Endothelial cell of umbilical vein (primary cell): ENCODE results near the gene NEXN. TPM values are rescaled to one million over a fixed set of nuclear protein-coding genes. Genes with fewer than 3 reads are reported as not detected.

ENCODE experiments used
- BruUV-seq: library from RNA; stranded (reverse); fragments of 400-500 nt; replicated peaks from 2 replicates; lab custom pipeline; 2021; lab: Mats Ljungman, UMichigan
- CTCF ChIA-PET: fragments of 300-600, 350-600 bp; sonication (Branson Sonifier 250); formaldehyde crosslinking; loops from one replicate; lab custom pipeline; 2021; ENCODE audit warnings: antibody characterized with exemption, inconsistent platforms; lab: Charles Lee
- POLR2A ChIA-PET: fragments of 300-600, 350-600 bp; sonication (Branson Sonifier 250); formaldehyde crosslinking; loops from one replicate; lab custom pipeline; 2021; ENCODE audit warnings: antibody characterized with exemption, inconsistent platforms; lab: Charles Lee
- DNase-seq: peaks from one replicate; pipeline ENCODE4 v3.0.0-alpha.2; 2011; ENCODE audit warnings: low read depth, low spot score
- FAIRE-seq: peaks from 2 replicates; lab custom pipeline; 2011; peaks lifted over from hg19 to GRCh38; lab: Jason Lieb, UNC
- H2AFZ ChIP-seq: 2 replicates; pipeline ENCODE4 v1.6.0; 2012; ENCODE audit warnings: low read depth, low read length, control low read depth, inconsistent platforms
- H3K27ac ChIP-seq: 2 replicates; pipeline ENCODE4 v1.5.1; 2011; ENCODE audit warnings: low read depth, mild to moderate bottlenecking, control low read depth, low read length, moderate library complexity; ENCODE audit not compliant: insufficient read depth
- H3K27me3 ChIP-seq, 2 experiments: 2 replicates each; pipeline versions ENCODE4 v1.6.0 to v1.6.1; 2011; ENCODE audit warnings: low read length in 2 of 2, mixed read lengths in 1 of 2; ENCODE audit not compliant: control insufficient read depth in 2 of 2, insufficient read depth in 2 of 2
- H3K36me3 ChIP-seq, 2 experiments: 2 replicates in 1 of 2; 3 replicates in 1 of 2; pipeline ENCODE4 v1.5.1; 2011; ENCODE audit warnings: low read length in 2 of 2, mild to moderate bottlenecking in 1 of 2, moderate library complexity in 1 of 2; ENCODE audit not compliant: control insufficient read depth in 2 of 2, insufficient read depth in 2 of 2; ENCODE audit errors: extremely low read depth in 1 of 2
- H3K4me1 ChIP-seq: 3 replicates; pipeline ENCODE4 v1.5.1; 2011; ENCODE audit warnings: mild to moderate bottlenecking, low read length; ENCODE audit not compliant: control insufficient read depth, insufficient read depth; ENCODE audit errors: extremely low read depth
- H3K4me2 ChIP-seq: 2 replicates; pipeline ENCODE4 v1.6.1; 2011; ENCODE audit warnings: low read length, control low read depth, mixed read lengths; ENCODE audit not compliant: insufficient read depth
- H3K4me3 ChIP-seq, 3 experiments: fragments of 200-600 bp in 1 of 3; sonication (generic), shearing (Covaris generic) in 1 of 3; replicated peaks in 1 of 3; 2 replicates each; pipeline ENCODE4 v1.5.1; 2011 to 2016; ENCODE audit warnings: control low read depth in 3 of 3, low read length in 3 of 3, mild to moderate bottlenecking in 2 of 3, inconsistent platforms in 1 of 3, low read depth in 1 of 3, moderate library complexity in 1 of 3; ENCODE audit not compliant: insufficient read depth in 1 of 3
- H3K79me2 ChIP-seq: 2 replicates; pipeline ENCODE4 v1.6.0; 2012; ENCODE audit warnings: low read length, inconsistent platforms; ENCODE audit not compliant: control insufficient read depth, insufficient read depth
- H3K9ac ChIP-seq: replicated peaks from 2 replicates; pipeline ENCODE3; 2011; ENCODE audit warnings: low read length, control low read depth; ENCODE audit not compliant: insufficient read depth; ENCODE audit errors: extremely low read depth
- H3K9me1 ChIP-seq: replicated peaks from 3 replicates; pipeline ENCODE4 v1.6.0; 2011; ENCODE audit warnings: mild to moderate bottlenecking, low read length; ENCODE audit not compliant: control insufficient read depth, insufficient read depth; ENCODE audit errors: extremely low read depth
- H3K9me3 ChIP-seq: replicated peaks from 2 replicates; pipeline ENCODE4 v1.5.1; 2012; ENCODE audit warnings: low read length, inconsistent platforms; ENCODE audit not compliant: control insufficient read depth, insufficient read depth
- H4K20me1 ChIP-seq: replicated peaks from 2 replicates; pipeline ENCODE3; 2011; ENCODE audit warnings: mild to moderate bottlenecking, low read length; ENCODE audit not compliant: control insufficient read depth, insufficient read depth; ENCODE audit errors: extremely low read depth
- EZH2 ChIP-seq: IDR thresholded peaks from 2 replicates; pipeline ENCODE4 v1.6.1; 2012; ENCODE audit warnings: borderline replicate concordance, low read depth, mild to moderate bottlenecking, moderate library complexity, low read length, inconsistent platforms; ENCODE audit not compliant: severe bottlenecking
- FOS ChIP-seq: IDR thresholded peaks from 2 replicates; pipeline ENCODE4 v1.6.1; 2011; ENCODE audit warnings: mild to moderate bottlenecking, low read length, moderate library complexity, borderline replicate concordance; ENCODE audit not compliant: insufficient read depth
- GATA2 ChIP-seq: IDR thresholded peaks from 2 replicates; pipeline ENCODE4 v1.7.0; 2011; ENCODE audit warnings: low read depth, mild to moderate bottlenecking, moderate library complexity, mixed read lengths, low read length; ENCODE audit not compliant: insufficient read length, insufficient read depth
- JUN ChIP-seq: IDR thresholded peaks from 2 replicates; pipeline ENCODE4 v1.6.1; 2011; ENCODE audit warnings: borderline replicate concordance, low read depth; ENCODE audit not compliant: insufficient read length, insufficient read depth
- MYC ChIP-seq: IDR thresholded peaks from one replicate; pipeline ENCODE4 v1.6.1; 2011; ENCODE audit warnings: mild to moderate bottlenecking, low read depth, low read length
- POLR2A ChIP-seq: IDR thresholded peaks from 2 replicates; pipeline ENCODE4 v1.6.1; 2012; ENCODE audit warnings: low read depth, mild to moderate bottlenecking, control low read depth, low read length
- POLR2AphosphoS5 ChIP-seq: IDR thresholded peaks from 2 replicates; pipeline ENCODE4 v1.6.1; 2012; ENCODE audit warnings: low read depth, mild to moderate bottlenecking, control low read depth, low read length, moderate library complexity; ENCODE audit not compliant: insufficient read depth
- dilution Hi-C: fragments of 300-500 bp; cut with MboI; formaldehyde crosslinking; loops from one replicate; pipeline ENCODE4 v1.15.0; 2019; ENCODE audit warnings: low sequenced_read_pairs; ENCODE audit not compliant: extremely low pct_ligation_motif_present
- intact Hi-C: fragments of 100-400 bp; cut with micrococcal nuclease; formaldehyde crosslinking; loops from one replicate; pipeline ENCODE4 v1.10.0; 2022
- polyA plus RNA-seq, 4 experiments: library from polyadenylated mRNA; depleted of rRNA in 3 of 4; stranded (reverse) in 3 of 4; unstranded in 1 of 4; fragments of >200 nt; gene quantifications; 2 replicates each; pipeline versions ENCODE4 v1.2.1 to v1.2.3, GENCODE V29; 2011 to 2012; ENCODE audit warnings: missing spikeins in 1 of 4
- total RNA-seq: library from RNA; stranded (reverse); gene quantifications from 2 replicates; pipeline ENCODE4 v1.2.3, GENCODE V29; 2021
- TF ChIP-seq, protein P1 (sequence below): IDR thresholded peaks from 2 replicates; pipeline ENCODE4 v1.6.1; 2011; ENCODE audit not compliant: insufficient read depth, insufficient read length
- TF ChIP-seq, protein P2 (sequence below), 2 donors: IDR thresholded peaks; 1 replicate in 1 of 2; 2 replicates in 1 of 2; pipeline ENCODE4 v1.5.1; 2011; ENCODE audit warnings: low read length in 2 of 2, mild to moderate bottlenecking in 2 of 2, moderate library complexity in 2 of 2, control low read depth in 1 of 2, inconsistent platforms in 1 of 2, low read depth in 1 of 2; ENCODE audit not compliant: insufficient read depth in 1 of 2; ENCODE audit errors: extremely low read depth in 1 of 2

The NEXN gene
- total and polyA plus RNA-seq, 2 donors (not counting 3 experiments of a cell fraction or from before 2014, with no cell fraction given) = 1.0 to 11.7 TPM

- no peaks in the 10 kb centered on the region for H4K20me1 ChIP-seq
- dilution Hi-C loops (no loop called here), intact Hi-C loops (no loop called here)
- peaks cover 48% of the 10 kb centered on the region for H3K79me2 ChIP-seq
- POLR2A ChIA-PET = no interaction called here
- TF ChIP-seq, protein P1, sequence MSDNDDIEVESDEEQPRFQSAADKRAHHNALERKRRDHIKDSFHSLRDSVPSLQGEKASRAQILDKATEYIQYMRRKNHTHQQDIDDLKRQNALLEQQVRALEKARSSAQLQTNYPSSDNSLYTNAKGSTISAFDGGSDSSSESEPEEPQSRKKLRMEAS = no peak
- no peak for TF ChIP-seq POLR2AphosphoS5
- TF ChIP-seq, protein P2, sequence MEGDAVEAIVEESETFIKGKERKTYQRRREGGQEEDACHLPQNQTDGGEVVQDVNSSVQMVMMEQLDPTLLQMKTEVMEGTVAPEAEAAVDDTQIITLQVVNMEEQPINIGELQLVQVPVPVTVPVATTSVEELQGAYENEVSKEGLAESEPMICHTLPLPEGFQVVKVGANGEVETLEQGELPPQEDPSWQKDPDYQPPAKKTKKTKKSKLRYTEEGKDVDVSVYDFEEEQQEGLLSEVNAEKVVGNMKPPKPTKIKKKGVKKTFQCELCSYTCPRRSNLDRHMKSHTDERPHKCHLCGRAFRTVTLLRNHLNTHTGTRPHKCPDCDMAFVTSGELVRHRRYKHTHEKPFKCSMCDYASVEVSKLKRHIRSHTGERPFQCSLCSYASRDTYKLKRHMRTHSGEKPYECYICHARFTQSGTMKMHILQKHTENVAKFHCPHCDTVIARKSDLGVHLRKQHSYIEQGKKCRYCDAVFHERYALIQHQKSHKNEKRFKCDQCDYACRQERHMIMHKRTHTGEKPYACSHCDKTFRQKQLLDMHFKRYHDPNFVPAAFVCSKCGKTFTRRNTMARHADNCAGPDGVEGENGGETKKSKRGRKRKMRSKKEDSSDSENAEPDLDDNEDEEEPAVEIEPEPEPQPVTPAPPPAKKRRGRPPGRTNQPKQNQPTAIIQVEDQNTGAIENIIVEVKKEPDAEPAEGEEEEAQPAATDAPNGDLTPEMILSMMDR (IDR thresholded peaks at IDR 0.05; ENCODE audit: extremely low read depth in 1 of 2, insufficient read depth in 1 of 2, low read depth in 1 of 2, low read length in 2 of 2) = no peak
- no peak for TF ChIP-seq POLR2A
- TF ChIP-seq FOS = no peak
- no peak for TF ChIP-seq EZH2
- TF ChIP-seq JUN = no peak
- TF ChIP-seq GATA2 = no peak
- TF ChIP-seq MYC = no peak
- no peak overlapping the region for H3K9ac ChIP-seq
- peaks cover 10% of the 10 kb centered on the region for H3K4me1 ChIP-seq
- no peak overlapping the region for H3K27ac ChIP-seq
- no TSS peak for BruUV-seq
- DNase-seq (no peak), FAIRE-seq (no peak)
- H3K27me3 ChIP-seq = no peaks in the 10 kb centered on the region
- no peak overlapping the region for H3K4me3 ChIP-seq
- H3K4me2 ChIP-seq = no peak overlapping the region
- no peaks in the 10 kb centered on the region for H3K9me1 ChIP-seq
- H3K9me3 ChIP-seq = no peaks in the 10 kb centered on the region
- CTCF ChIA-PET = interaction anchor here (1.3 to 1.6 kb wide), 2 partner anchors 9 to 161 kb away, joined by 3 read pairs; no protein-coding TSS in a partner anchor
- no peak overlapping the region for H2AFZ ChIP-seq
- peaks cover 22 to 57% of the 10 kb centered on the region in 2 experiments for H3K36me3 ChIP-seq
These were observed 65.5 kb downstream of the NEXN start for GRCh38 chr1:77953907-77954306.
